GM12875 (cell line): ENCODE measurements around the gene PLA2G15.

Experiments used
- H3K4me3 ChIP-seq: one replicate; pipeline ENCODE4 v1.5.1; 2011; ENCODE audit warnings: low read depth, low read length, control low read depth
- CTCF ChIP-seq: IDR thresholded peaks from 2 replicates; pipeline ENCODE4 v1.5.1; 2011; ENCODE audit warnings: low read depth, mild to moderate bottlenecking, control low read depth, inconsistent platforms, low read length, moderate library complexity, borderline replicate concordance; ENCODE audit not compliant: insufficient read depth

The PLA2G15 gene

GRCh38 chr16:68289621-68290329 is 44.6 kb downstream of the PLA2G15 start:
- no peak overlapping the region for H3K4me3 ChIP-seq
- TF ChIP-seq CTCF: no peak

GRCh38 chr16:68290450-68290849 is 45.3 kb downstream of the PLA2G15 start:
- no peak overlapping the region for H3K4me3 ChIP-seq
- TF ChIP-seq CTCF: no peak

GRCh38 chr16:68291227-68291626 is 46.1 kb downstream of the PLA2G15 start:
- no peak overlapping the region for H3K4me3 ChIP-seq
- no peak for TF ChIP-seq CTCF

GRCh38 chr16:68292425-68292824 is 47.3 kb downstream of the PLA2G15 start:
- TF ChIP-seq CTCF: no peak
- H3K4me3 ChIP-seq: no peak overlapping the region

- H3K4me3 ChIP-seq: no peak overlapping the region
- TF ChIP-seq CTCF: no peak
Observed at GRCh38 chr16:68296291-68296690, 51.1 kb downstream of the PLA2G15 start.

- H3K4me3 ChIP-seq: no peak overlapping the region
- no peak for TF ChIP-seq CTCF
Observed at GRCh38 chr16:68296693-68297092, 51.5 kb downstream of the PLA2G15 start.

GRCh38 chr16:68297908-68298307 is 52.7 kb downstream of the PLA2G15 start:
- TF ChIP-seq CTCF: no peak

More at GRCh38 chr16:68297908-68298307, 52.7 kb downstream of the PLA2G15 start:
- no peak overlapping the region for H3K4me3 ChIP-seq
